Measurements from ENCODE around the gene EFHB. TPM values are rescaled to one million over a fixed set of nuclear protein-coding genes. Genes with fewer than 3 reads are reported as not detected.

Gene EFHB
- total RNA-seq, 1 experiment from 2014 or later, result 0.30 TPM

DNA sequence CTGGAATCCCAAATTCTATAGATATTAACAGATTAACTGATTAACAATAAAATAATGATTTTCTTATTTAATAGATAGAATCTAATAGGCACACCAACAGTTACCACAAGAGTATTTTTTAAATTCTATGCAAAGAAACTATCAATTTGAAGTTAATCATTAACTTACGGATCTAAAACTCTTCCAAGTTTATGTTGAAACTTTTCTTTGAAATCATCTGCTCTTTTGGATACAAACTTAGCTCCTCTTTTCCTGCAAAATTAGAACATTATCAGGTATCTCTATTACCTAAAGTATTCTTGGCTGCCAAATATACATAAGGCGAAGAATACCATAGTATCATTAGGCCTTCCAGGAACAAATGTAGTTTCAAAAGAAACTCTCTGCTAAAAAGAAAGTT lies 34.8 kb downstream of the EFHB start:
- no peak overlapping the region for H3K4me2 ChIP-seq (ENCODE audit: low read length)
- intact Hi-C loops (cut with micrococcal nuclease), result no loop called here

More for the DNA sequence above, 34.8 kb downstream of the EFHB start:
- H3K4me3 ChIP-seq (replicated peaks in 1 of 2; ENCODE audit: low read depth in 1 of 2, low read length in 2 of 2), result no peak overlapping the region
- H3K9me2 ChIP-seq (ENCODE audit: insufficient read depth), result no peaks in the 10 kb centered on the region
- CTCF ChIA-PET, result interaction anchor here (1.3 kb wide), 1 partner anchor 13 kb away, joined by 3 read pairs; no protein-coding TSS in a partner anchor
- H3K27ac ChIP-seq (ENCODE audit: low read depth, low read length), result no peak overlapping the region
- no peak overlapping the region for H3K9ac ChIP-seq (ENCODE audit: low read length)
- no peak for TF ChIP-seq POLR2A (IDR thresholded peaks at IDR 0.05; ENCODE audit: borderline replicate concordance, extremely low read depth, insufficient read depth, insufficient read length)
- TF ChIP-seq EGR1 (IDR thresholded peaks at IDR 0.05; ENCODE audit: low read depth), result no peak
- no peak for TF ChIP-seq YY1 (IDR thresholded peaks at IDR 0.05; ENCODE audit: extremely low read depth, insufficient replicate concordance, low read depth, low read length)
- no peak for TF ChIP-seq SRF (IDR thresholded peaks at IDR 0.05; ENCODE audit: low read depth)
- TF ChIP-seq, protein P1, sequence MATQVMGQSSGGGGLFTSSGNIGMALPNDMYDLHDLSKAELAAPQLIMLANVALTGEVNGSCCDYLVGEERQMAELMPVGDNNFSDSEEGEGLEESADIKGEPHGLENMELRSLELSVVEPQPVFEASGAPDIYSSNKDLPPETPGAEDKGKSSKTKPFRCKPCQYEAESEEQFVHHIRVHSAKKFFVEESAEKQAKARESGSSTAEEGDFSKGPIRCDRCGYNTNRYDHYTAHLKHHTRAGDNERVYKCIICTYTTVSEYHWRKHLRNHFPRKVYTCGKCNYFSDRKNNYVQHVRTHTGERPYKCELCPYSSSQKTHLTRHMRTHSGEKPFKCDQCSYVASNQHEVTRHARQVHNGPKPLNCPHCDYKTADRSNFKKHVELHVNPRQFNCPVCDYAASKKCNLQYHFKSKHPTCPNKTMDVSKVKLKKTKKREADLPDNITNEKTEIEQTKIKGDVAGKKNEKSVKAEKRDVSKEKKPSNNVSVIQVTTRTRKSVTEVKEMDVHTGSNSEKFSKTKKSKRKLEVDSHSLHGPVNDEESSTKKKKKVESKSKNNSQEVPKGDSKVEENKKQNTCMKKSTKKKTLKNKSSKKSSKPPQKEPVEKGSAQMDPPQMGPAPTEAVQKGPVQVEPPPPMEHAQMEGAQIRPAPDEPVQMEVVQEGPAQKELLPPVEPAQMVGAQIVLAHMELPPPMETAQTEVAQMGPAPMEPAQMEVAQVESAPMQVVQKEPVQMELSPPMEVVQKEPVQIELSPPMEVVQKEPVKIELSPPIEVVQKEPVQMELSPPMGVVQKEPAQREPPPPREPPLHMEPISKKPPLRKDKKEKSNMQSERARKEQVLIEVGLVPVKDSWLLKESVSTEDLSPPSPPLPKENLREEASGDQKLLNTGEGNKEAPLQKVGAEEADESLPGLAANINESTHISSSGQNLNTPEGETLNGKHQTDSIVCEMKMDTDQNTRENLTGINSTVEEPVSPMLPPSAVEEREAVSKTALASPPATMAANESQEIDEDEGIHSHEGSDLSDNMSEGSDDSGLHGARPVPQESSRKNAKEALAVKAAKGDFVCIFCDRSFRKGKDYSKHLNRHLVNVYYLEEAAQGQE (IDR thresholded peaks at IDR 0.05; ENCODE audit: low read depth), result no peak
- TF ChIP-seq ZNF274 (IDR thresholded peaks at IDR 0.05; ENCODE audit: low read depth, low read length), result no peak
- TF ChIP-seq CBX3 (IDR thresholded peaks at IDR 0.05; ENCODE audit: low read depth), result no peak
- TF ChIP-seq, protein P2, sequence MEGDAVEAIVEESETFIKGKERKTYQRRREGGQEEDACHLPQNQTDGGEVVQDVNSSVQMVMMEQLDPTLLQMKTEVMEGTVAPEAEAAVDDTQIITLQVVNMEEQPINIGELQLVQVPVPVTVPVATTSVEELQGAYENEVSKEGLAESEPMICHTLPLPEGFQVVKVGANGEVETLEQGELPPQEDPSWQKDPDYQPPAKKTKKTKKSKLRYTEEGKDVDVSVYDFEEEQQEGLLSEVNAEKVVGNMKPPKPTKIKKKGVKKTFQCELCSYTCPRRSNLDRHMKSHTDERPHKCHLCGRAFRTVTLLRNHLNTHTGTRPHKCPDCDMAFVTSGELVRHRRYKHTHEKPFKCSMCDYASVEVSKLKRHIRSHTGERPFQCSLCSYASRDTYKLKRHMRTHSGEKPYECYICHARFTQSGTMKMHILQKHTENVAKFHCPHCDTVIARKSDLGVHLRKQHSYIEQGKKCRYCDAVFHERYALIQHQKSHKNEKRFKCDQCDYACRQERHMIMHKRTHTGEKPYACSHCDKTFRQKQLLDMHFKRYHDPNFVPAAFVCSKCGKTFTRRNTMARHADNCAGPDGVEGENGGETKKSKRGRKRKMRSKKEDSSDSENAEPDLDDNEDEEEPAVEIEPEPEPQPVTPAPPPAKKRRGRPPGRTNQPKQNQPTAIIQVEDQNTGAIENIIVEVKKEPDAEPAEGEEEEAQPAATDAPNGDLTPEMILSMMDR (IDR thresholded peaks at IDR 0.05 in 2 of 3, conservative IDR thresholded peaks at IDR 0.05 in 1 of 3; ENCODE audit: borderline replicate concordance in 1 of 3, insufficient read depth in 1 of 3, low read depth in 2 of 3, low read length in 2 of 3), result no peak
- TF ChIP-seq, protein P3, sequence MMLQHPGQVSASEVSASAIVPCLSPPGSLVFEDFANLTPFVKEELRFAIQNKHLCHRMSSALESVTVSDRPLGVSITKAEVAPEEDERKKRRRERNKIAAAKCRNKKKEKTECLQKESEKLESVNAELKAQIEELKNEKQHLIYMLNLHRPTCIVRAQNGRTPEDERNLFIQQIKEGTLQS (IDR thresholded peaks at IDR 0.05), result no peak
- no peak for TF ChIP-seq SIN3A (IDR thresholded peaks at IDR 0.05; ENCODE audit: low read depth)
- no peak for TF ChIP-seq TCF7L2 (IDR thresholded peaks at IDR 0.05; ENCODE audit: borderline replicate concordance, extremely low read depth, insufficient read depth, insufficient read length)
- no peak for TF ChIP-seq ELF1 (IDR thresholded peaks at IDR 0.05; ENCODE audit: borderline replicate concordance, low read depth)
- TF ChIP-seq, protein P4, sequence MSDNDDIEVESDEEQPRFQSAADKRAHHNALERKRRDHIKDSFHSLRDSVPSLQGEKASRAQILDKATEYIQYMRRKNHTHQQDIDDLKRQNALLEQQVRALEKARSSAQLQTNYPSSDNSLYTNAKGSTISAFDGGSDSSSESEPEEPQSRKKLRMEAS (IDR thresholded peaks at IDR 0.05), result no peak
- TF ChIP-seq CEBPB (IDR thresholded peaks at IDR 0.05; ENCODE audit: low read depth), result no peak
- TF ChIP-seq RAD21 (IDR thresholded peaks at IDR 0.05; ENCODE audit: low read depth), result no peak
- TF ChIP-seq, protein P5, sequence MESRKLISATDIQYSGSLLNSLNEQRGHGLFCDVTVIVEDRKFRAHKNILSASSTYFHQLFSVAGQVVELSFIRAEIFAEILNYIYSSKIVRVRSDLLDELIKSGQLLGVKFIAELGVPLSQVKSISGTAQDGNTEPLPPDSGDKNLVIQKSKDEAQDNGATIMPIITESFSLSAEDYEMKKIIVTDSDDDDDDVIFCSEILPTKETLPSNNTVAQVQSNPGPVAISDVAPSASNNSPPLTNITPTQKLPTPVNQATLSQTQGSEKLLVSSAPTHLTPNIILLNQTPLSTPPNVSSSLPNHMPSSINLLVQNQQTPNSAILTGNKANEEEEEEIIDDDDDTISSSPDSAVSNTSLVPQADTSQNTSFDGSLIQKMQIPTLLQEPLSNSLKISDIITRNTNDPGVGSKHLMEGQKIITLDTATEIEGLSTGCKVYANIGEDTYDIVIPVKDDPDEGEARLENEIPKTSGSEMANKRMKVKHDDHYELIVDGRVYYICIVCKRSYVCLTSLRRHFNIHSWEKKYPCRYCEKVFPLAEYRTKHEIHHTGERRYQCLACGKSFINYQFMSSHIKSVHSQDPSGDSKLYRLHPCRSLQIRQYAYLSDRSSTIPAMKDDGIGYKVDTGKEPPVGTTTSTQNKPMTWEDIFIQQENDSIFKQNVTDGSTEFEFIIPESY (IDR thresholded peaks at IDR 0.05; ENCODE audit: extremely low read depth, insufficient replicate concordance, low read length), result no peak
- no peak overlapping the region for H2AFZ ChIP-seq (ENCODE audit: low read depth, low read length, poor library complexity, severe bottlenecking)
- no peaks in the 10 kb centered on the region for H3K79me2 ChIP-seq (ENCODE audit: insufficient read depth, low read length)
- no peaks in the 10 kb centered on the region for H3K27me3 ChIP-seq (ENCODE audit: insufficient read depth, low read length)
- no peak for DNase-seq (ENCODE audit: low read depth, low spot score)
- no peaks in the 10 kb centered on the region for H3K36me3 ChIP-seq (ENCODE audit: control insufficient read depth in 1 of 2, insufficient read depth in 2 of 2, low read length in 2 of 2)
- ATAC-seq, result no peak
- BruUV-seq (replicated peaks), result no TSS peak
- no peaks in the 10 kb centered on the region for H4K20me1 ChIP-seq (ENCODE audit: insufficient read depth)
- POLR2A ChIA-PET, result no interaction called here
- no peaks in the 10 kb centered on the region for H3K9me3 ChIP-seq (ENCODE audit: control insufficient read depth in 1 of 2, insufficient read depth in 1 of 2, low read depth in 1 of 2, low read length in 2 of 2)
- RAD21 ChIA-PET (ENCODE audit: low non-redundant PET in 1 of 2, low total read pairs in 2 of 2, uncharacterized antibody in 2 of 2, unreplicated experiment in 2 of 2), result no interaction called here
- H3K4me1 ChIP-seq (ENCODE audit: control insufficient read depth in 1 of 2, insufficient read depth in 2 of 2, low read length in 2 of 2), result no peaks in the 10 kb centered on the region
